ENCODE measurements around the gene SLC15A3.

SLC15A3 gene

DNA sequence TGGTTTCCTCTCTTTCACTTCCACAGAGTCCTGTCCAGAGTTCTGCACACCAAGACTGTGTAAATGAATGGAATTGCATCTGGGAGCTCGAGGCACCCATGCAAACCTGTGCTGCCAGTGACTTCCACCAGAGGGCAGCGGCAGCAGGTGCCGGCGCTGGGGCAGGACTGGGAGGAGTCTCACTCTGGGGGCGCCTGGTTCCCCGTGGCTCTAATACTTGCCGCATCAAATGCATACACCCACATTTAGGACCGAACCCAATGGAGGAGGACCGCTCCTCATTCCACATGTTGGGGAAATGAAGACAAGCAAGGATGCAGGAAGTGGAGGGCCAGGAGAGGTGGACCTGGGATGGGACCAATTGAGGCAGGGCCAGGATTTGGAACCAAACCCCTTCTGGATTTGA lies 18.4 kb upstream of the SLC15A3 start:
- TF ChIP-seq POLR2A (IDR thresholded peaks at IDR 0.05; ENCODE audit: low read depth, low read length): no peak
- DNase-seq (ENCODE audit: insufficient read length, low spot score) (peak; percentile 63), FAIRE-seq (no peak)

DNA sequence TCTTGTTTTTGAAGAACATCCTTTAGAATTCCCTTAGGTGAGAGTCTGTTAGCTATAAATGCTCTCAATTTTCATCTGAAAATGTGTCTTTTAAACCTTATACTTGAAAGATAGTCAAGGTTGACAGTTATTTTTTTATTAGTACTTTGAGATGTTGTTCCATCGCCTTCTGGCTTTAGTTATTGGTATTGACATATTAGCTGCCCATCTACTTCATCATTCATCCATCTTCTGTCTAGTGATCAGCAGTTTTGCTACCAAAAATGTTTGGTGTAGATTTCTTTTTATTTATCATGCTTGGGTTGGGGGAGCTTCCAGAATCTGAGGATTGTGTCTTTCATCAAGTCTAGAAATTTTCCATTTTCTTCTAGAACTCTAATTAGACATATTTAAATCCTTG lies 16.2 kb upstream of the SLC15A3 start:
- DNase-seq (ENCODE audit: insufficient read length, low spot score) (no peak), FAIRE-seq (no peak)
- no peak for TF ChIP-seq POLR2A (IDR thresholded peaks at IDR 0.05; ENCODE audit: low read depth, low read length)

DNA sequence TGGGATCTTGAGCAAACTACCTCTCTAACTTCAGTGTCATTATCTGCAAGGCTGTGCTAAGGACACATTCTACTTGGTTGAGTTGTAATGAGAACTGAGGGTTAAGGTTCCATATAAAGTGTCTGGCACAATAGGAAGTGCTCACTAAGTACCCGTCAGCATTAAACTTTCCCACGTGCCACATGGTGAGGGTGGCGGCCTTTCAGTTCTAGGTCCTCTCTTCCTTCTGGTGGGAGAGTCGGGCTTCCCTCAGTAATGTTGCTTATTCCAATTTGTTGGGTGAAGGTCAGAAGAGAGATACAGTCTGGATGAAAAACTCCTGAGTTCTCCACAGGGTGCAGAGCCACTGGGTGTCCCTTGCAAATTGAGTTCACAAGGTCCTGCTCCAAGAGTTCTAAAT lies 14.9 kb upstream of the SLC15A3 start:
- no peak for DNase-seq (ENCODE audit: insufficient read length, low spot score)
- FAIRE-seq: no peak

DNA sequence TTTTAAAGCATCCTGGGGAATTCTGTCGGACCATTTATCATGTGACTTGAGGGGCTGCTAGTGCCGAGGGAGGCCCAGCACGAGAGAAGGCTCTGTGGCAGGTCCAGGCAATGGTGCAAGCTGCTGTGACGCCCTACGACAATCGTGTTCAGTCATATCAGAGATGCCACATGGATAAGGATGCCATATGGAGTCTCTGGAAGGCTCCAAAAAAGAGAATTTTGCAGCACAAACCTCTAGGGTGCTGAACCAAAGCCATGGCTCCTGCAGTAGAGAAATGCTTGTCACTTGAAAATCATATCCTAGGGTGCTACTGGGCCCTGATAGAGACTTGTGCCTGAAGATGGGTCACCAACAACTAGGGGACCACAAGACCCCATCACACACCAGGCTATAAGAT lies 12.8 kb upstream of the SLC15A3 start:
- no peak for DNase-seq (ENCODE audit: insufficient read length, low spot score)
- no peak for FAIRE-seq
- no peak for TF ChIP-seq POLR2A (IDR thresholded peaks at IDR 0.05; ENCODE audit: low read depth, low read length)

More for the DNA sequence above, 14.9 kb upstream of the SLC15A3 start:
- no peak for TF ChIP-seq POLR2A (IDR thresholded peaks at IDR 0.05; ENCODE audit: low read depth, low read length)

DNA sequence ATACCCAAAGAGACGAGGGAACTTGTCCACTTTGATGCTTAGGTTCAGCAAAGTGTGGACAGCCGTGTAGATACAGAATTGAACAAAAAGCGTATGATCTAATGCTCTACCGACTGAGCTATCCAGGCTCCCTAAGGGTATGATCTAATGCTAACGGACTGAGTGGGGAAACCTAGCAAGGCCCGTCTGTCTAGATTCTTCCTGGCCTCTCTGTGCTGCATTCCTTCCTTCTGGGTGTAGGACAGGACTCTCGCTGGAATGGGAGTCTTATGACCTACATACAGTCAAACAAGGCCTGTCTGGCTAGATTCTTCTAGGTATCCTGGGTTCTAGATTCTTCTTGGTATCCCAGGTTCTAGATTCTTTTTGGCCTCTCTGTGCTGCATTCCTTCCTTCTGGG lies 8.4 kb upstream of the SLC15A3 start:
- FAIRE-seq: no peak
- DNase-seq (ENCODE audit: insufficient read length, low spot score): no peak
- no peak for TF ChIP-seq POLR2A (IDR thresholded peaks at IDR 0.05; ENCODE audit: low read depth, low read length)

DNA sequence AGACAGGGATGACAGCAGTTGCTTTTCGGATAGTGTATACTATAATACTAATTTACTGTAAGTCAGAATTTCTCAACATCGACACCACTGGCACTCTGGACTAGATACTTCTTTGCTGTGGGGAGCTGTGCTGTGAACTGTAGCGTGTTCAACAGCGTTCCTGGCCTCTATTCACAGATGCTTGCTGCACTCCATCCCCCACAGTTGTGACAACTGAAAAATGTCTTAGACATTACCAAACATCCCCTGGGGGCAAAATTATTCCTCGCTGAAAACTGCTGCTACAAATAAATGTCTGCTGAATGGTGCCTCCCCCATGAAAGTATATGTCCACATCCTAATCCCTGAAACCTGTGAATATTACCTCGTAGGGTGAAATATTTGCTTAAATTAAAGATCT lies 7.5 kb upstream of the SLC15A3 start:
- TF ChIP-seq POLR2A (IDR thresholded peaks at IDR 0.05; ENCODE audit: low read depth, low read length): no peak
- no peak for FAIRE-seq
- DNase-seq (ENCODE audit: insufficient read length, low spot score): no peak

DNA sequence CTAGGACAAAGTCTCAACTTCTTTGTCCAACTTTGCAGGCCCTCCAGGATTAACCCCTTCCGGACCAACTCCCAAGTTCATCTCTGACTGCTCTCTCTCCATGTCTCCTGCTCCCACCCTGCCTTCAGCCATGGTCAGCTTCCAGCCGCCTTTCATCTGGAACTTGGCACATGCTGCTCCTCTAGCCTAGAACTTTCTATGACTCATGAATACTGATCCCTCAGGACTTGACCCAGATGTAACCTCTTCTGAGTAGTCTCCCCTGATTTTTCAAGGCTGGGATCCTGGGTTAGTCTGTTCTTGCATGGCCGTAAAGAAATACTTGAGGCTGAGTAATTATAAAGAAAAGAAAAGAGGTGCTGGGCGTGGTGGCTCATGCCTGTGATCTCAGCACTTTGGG lies 5.2 kb upstream of the SLC15A3 start:
- DNase-seq (ENCODE audit: insufficient read length, low spot score) (no peak), FAIRE-seq (no peak)
- TF ChIP-seq POLR2A (IDR thresholded peaks at IDR 0.05; ENCODE audit: low read depth, low read length): no peak

DNA sequence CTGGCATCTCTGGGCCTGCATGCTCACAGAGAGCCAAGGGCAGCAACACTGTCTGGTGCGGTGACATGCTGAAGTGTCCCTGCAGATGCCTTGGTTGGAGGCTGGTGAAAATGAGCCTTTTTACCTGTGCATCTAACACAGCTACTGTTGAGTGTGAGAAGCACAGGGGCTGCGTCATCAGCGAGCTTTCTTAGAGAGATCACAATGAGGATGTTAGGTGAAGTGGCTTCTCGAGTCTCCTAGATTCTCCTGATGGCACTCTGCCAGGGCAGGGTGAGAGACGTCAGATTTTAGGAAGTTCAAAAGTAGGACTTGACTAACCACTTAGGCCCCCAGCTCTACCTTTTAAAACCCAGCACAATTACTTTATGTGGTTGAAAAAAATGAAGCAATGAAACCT lies 3.6 kb upstream of the SLC15A3 start:
- no peak for FAIRE-seq
- DNase-seq (ENCODE audit: insufficient read length, low spot score): no peak
- TF ChIP-seq POLR2A (IDR thresholded peaks at IDR 0.05; ENCODE audit: low read depth, low read length): no peak

DNA sequence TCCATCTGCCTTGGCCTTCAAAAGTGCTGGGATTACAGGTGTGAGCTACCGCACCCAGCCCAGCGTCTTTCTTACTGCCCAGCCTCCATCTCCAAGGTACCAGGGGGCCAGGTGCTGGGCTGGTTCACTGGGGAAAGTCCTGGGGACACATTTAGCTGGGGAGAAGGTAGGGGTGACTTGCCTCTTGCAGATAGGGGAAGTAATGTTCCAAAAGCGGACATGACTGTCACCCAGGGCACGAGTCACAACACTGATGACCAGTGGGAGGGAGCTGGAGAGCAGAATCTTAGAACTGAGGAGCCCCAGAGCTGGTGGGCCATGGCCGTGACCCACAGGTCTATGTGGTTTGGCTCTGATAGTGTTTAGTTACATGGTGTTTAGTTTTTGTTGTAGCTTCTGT lies 2.4 kb upstream of the SLC15A3 start:
- no peak for FAIRE-seq
- no peak for TF ChIP-seq POLR2A (IDR thresholded peaks at IDR 0.05; ENCODE audit: low read depth, low read length)
- DNase-seq (ENCODE audit: insufficient read length, low spot score): no peak

DNA sequence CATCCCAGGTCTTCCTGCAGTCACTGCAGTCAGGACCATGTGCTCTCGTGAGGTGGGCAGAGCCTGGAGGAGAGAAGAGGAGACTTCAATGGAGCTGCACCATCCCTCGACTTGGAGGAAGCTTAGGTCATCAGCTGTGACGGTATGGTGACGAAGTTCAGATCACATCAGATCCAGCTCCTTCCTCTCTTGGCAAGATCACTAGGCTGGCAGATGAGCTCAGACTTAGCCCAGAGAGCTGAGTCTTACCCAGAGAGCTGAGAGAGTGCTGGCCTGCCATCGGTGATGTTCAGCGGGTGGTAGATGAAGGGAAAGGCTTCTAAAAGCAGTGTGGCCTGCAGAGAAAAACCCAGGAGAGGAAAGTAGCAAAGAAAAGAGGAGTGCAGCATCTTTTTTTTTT lies 1.8 kb upstream of the SLC15A3 start:
- FAIRE-seq (no peak), DNase-seq (ENCODE audit: insufficient read length, low spot score) (no peak)
- TF ChIP-seq POLR2A (IDR thresholded peaks at IDR 0.05; ENCODE audit: low read depth, low read length): no peak

DNA sequence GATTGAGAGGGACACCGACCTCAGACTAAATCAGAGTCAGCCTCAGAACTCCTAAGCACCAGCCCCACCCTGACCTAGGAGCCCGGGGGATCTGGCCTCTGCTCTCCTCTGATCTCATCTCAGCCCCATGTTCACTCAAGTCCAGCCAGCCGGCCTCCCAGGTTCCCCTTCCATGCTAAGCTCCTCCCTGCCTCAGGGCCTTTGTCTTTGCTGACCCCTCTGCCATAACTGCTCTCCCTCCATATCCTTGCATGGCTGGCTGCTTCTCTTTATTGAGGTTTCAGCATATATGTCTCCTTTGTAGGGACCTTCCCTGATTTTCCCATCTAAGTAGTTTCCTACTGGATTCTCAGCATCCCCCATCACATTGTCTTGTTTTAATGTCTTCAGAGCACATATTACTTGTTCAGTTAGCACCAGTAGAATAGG lies 780 bp upstream of the SLC15A3 start:
- no peak for TF ChIP-seq POLR2A (IDR thresholded peaks at IDR 0.05; ENCODE audit: low read depth, low read length)
- DNase-seq (ENCODE audit: insufficient read length, low spot score) (no peak), FAIRE-seq (no peak)

DNA sequence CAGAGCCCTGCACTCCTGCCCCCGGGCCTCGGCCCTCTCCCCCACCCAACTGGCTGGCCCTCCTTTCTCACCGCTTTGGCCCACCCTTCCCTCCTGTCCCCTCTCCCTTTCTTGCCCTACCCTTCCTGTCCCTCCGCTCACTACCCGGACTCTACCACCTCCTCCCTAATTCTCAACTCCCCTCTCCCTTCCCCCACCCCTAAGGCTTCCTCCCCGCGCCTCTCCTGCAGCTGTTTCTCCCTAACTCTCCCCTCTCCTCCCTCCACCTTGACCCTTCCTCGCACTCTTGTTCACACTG lies 421 bp downstream of the SLC15A3 start:
- no peak for TF ChIP-seq POLR2A (IDR thresholded peaks at IDR 0.05; ENCODE audit: low read depth, low read length)
- no peak for FAIRE-seq
- DNase-seq (ENCODE audit: insufficient read length, low spot score): no peak

DNA sequence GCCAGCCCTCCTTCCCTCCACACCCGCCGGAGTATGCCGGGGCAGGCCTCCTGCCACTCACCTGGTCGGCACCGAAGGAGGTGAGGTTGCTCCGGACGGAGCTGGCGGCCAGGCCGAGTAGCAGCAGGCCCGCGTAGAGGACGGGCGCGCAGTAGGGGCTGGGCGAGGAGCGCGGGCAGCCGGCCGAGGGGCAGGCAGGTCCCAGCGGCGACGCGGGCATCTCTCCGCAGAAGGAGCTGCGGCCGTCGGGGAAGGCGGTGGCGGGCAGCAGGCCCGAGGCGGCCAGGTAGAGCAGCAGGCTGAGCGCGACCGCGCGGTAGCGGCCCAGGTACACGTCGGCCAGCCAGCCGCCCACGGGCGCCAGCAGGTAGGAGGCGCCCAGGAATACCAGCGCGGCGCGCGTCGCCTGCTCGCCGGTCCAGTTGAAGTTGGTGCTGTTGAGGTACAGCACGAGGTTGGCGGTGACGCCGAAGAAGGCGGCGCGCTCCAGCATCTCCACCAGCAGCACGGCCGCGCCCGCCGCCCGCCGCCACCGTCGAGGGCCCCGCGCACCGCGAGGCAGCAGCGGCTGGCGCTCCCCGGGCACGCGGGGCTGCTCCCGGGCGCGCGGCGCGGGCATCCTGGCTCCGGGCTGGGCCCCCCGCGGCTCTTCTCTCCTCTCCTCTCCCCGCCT lies 907 bp downstream of the SLC15A3 start:
- no peak for TF ChIP-seq POLR2A (IDR thresholded peaks at IDR 0.05; ENCODE audit: low read depth, low read length)
- FAIRE-seq: no peak
- DNase-seq (ENCODE audit: insufficient read length, low spot score): no peak

DNA sequence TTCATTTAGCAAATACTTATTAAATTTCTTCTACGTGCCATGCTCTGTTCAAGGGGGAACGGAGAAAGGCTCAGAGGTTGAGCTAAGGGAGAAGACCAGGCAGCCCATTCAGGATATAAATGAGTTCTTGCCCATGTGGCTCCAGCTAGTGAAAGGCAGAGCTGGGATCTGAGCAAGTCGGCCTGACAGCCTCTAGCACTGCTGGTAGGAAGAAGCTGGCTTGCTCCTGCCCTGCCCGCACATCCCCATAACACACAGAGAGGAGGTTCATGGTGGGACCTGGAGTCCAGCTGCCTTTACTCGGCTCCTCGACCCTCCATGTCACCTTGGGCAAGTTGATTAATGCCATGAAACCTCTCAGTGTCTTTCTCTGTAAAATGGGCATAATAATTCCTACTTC lies 2.0 kb downstream of the SLC15A3 start:
- FAIRE-seq (no peak), DNase-seq (ENCODE audit: insufficient read length, low spot score) (no peak)
- no peak for TF ChIP-seq POLR2A (IDR thresholded peaks at IDR 0.05; ENCODE audit: low read depth, low read length)

DNA sequence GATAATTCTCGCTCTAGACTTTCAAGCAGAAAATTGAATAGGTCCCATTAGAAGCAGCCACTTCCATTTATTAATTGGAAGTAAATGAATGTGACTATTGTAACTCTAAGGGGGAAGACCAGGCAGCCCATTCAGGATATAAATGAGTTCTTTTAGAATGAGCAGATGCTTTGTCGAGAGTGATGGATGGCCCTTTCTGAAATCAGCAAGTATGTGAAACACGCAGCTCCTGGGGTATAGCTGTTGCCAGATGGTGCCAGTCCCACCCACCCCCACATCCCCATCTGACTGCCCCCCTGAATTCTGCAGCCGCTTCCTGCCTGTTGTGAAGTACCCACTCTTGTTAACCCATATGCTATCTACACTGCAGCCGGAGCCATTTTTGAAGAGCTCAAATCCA lies 3.7 kb downstream of the SLC15A3 start:
- DNase-seq (ENCODE audit: insufficient read length, low spot score) (no peak), FAIRE-seq (no peak)
- TF ChIP-seq POLR2A (IDR thresholded peaks at IDR 0.05; ENCODE audit: low read depth, low read length): no peak

DNA sequence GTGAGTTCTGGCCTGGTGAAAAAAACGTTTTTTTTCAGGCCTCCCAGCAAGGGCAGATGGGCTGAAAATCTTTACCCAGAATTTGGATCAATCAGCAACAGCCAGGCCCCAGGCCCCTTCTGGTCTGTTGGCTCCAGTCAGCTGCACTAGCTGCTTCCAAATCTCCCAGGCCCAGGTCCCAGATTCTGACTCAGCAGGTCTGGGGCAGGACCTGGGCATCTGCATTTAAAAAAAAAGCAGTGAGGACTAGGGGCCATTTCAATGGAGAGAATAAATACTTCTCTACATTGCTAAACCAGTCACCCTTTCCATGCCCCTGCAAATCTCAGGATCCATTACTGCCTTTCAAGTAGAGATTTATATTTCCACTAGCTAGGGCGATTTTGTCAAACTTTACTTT lies 4.3 kb downstream of the SLC15A3 start:
- DNase-seq (ENCODE audit: insufficient read length, low spot score) (no peak), FAIRE-seq (no peak)
- TF ChIP-seq POLR2A (IDR thresholded peaks at IDR 0.05; ENCODE audit: low read depth, low read length): no peak
